Measurements from ENCODE around the gene BRD4. TPM values are rescaled to one million over a fixed set of nuclear protein-coding genes. Genes with fewer than 3 reads are reported as not detected.
"Not testable (repeated sequence)": the region's sequence is repeated elsewhere in the genome, so short reads cannot be mapped to it uniquely, and the experiment has no call there.

BRD4 gene
- polyA plus RNA-seq, 3 donors from 2014 or later: 4.3 to 16.7 (median 7.0) TPM

- H3K36me3 Mint-ChIP-seq: peaks cover 0 to 21% (median 4%) of the 10 kb centered on the region in 3 donors
- no peaks in the 10 kb centered on the region for H3K9me3 Mint-ChIP-seq
- H3K4me3 Mint-ChIP-seq: no peak overlapping the region
- peaks cover 1 to 17% (median 7%) of the 10 kb centered on the region in 3 donors for H3K27me3 Mint-ChIP-seq (ENCODE audit: low read depth in 3 of 3)
- DNase-seq: no peak
- peaks cover 12 to 15% of the 10 kb centered on the region in 2 donors for H3K4me1 Mint-ChIP-seq
- peak overlapping the region in 1 of 6 donors; percentile 46 for H3K27ac Mint-ChIP-seq
Measured at GRCh38 chr19:15371786-15372380, 39.5 kb upstream of the BRD4 start.

GRCh38 chr19:15371119-15371518 is 38.8 kb upstream of the BRD4 start:
- H3K27me3 Mint-ChIP-seq (ENCODE audit: low read depth in 3 of 3): peaks cover 1 to 17% (median 7%) of the 10 kb centered on the region in 3 donors
- peaks cover 0 to 21% (median 4%) of the 10 kb centered on the region in 3 donors for H3K36me3 Mint-ChIP-seq
- H3K4me3 Mint-ChIP-seq: no peak overlapping the region
- no peak overlapping the region for H3K27ac Mint-ChIP-seq
- DNase-seq: no peak
- H3K9me3 Mint-ChIP-seq: no peaks in the 10 kb centered on the region
- peaks cover 6 to 11% of the 10 kb centered on the region in 2 donors for H3K4me1 Mint-ChIP-seq

- H3K4me3 Mint-ChIP-seq: no peak overlapping the region
- no peak overlapping the region for H3K27ac Mint-ChIP-seq
- no peak for DNase-seq
- no peaks in the 10 kb centered on the region for H3K9me3 Mint-ChIP-seq
- H3K36me3 Mint-ChIP-seq: peaks cover 0 to 21% (median 4%) of the 10 kb centered on the region in 3 donors
- H3K4me1 Mint-ChIP-seq: peaks cover 0 to 6% of the 10 kb centered on the region in 2 donors
- H3K27me3 Mint-ChIP-seq (ENCODE audit: low read depth in 3 of 3): peaks cover 1 to 22% (median 7%) of the 10 kb centered on the region in 3 donors
Measured at GRCh38 chr19:15369594-15369891, 37.2 kb upstream of the BRD4 start.

GRCh38 chr19:15368798-15369593 is 36.7 kb upstream of the BRD4 start:
- no peak overlapping the region for H3K27ac Mint-ChIP-seq
- peaks cover 0 to 21% (median 4%) of the 10 kb centered on the region in 3 donors for H3K36me3 Mint-ChIP-seq
- H3K4me1 Mint-ChIP-seq: peaks cover 0 to 1% of the 10 kb centered on the region in 2 donors
- no peak overlapping the region for H3K4me3 Mint-ChIP-seq
- H3K27me3 Mint-ChIP-seq (ENCODE audit: low read depth in 3 of 3): peaks cover 1 to 22% (median 7%) of the 10 kb centered on the region in 3 donors
- H3K9me3 Mint-ChIP-seq: no peaks in the 10 kb centered on the region
- no peak for DNase-seq

GRCh38 chr19:15368051-15368632 is 35.8 kb upstream of the BRD4 start:
- no peaks in the 10 kb centered on the region for H3K4me1 Mint-ChIP-seq
- no peak overlapping the region for H3K27ac Mint-ChIP-seq
- H3K36me3 Mint-ChIP-seq: peaks cover 3 to 22% (median 4%) of the 10 kb centered on the region in 3 donors
- no peaks in the 10 kb centered on the region for H3K9me3 Mint-ChIP-seq
- no peak for DNase-seq
- H3K27me3 Mint-ChIP-seq (ENCODE audit: low read depth in 3 of 3): peaks cover 1 to 22% (median 5%) of the 10 kb centered on the region in 3 donors
- no peak overlapping the region for H3K4me3 Mint-ChIP-seq

GRCh38 chr19:15367439-15367838 is 35.1 kb upstream of the BRD4 start:
- no peak overlapping the region for H3K27ac Mint-ChIP-seq
- H3K4me3 Mint-ChIP-seq: no peak overlapping the region
- peaks cover 1 to 21% (median 5%) of the 10 kb centered on the region in 3 donors for H3K27me3 Mint-ChIP-seq (ENCODE audit: low read depth in 3 of 3)
- DNase-seq: no peak
- no peaks in the 10 kb centered on the region for H3K9me3 Mint-ChIP-seq
- H3K4me1 Mint-ChIP-seq: no peaks in the 10 kb centered on the region
- H3K36me3 Mint-ChIP-seq: peaks cover 3 to 17% (median 4%) of the 10 kb centered on the region in 3 donors

GRCh38 chr19:15365264-15365663 is 32.9 kb upstream of the BRD4 start:
- Mint-ChIP-seq H3K4me3 (no peak overlapping the region), H3K9me3 (no peaks in the 10 kb centered on the region), H3K36me3 (peaks cover 2 to 20% (median 20%) of the 10 kb centered on the region in 3 donors), H3K27me3 (ENCODE audit: low read depth in 3 of 3) (peaks cover under 1 to 24% (median 7%) of the 10 kb centered on the region in 3 donors), H3K27ac (no peak overlapping the region), H3K4me1 (peaks cover 3 to 4% of the 10 kb centered on the region in 2 donors)
- no peak for DNase-seq

- not testable (repeated sequence) for H3K9me3 Mint-ChIP-seq
Measured at GRCh38 chr19:15363791-15364190, 31.5 kb upstream of the BRD4 start.

GRCh38 chr19:15363048-15363447 is 30.7 kb upstream of the BRD4 start:
- H3K27ac Mint-ChIP-seq, DNase-seq, H3K4me1 Mint-ChIP-seq, H3K9me3 Mint-ChIP-seq, H3K4me3 Mint-ChIP-seq: not testable (repeated sequence)
- Mint-ChIP-seq H3K27me3 (ENCODE audit: low read depth in 3 of 3) (peaks cover 2 to 11% (median 5%) of the 10 kb centered on the region in 3 donors), H3K36me3 (peaks cover 3 to 33% (median 32%) of the 10 kb centered on the region in 3 donors)

More at GRCh38 chr19:15363791-15364190, 31.5 kb upstream of the BRD4 start:
- H3K4me1 Mint-ChIP-seq, DNase-seq, H3K4me3 Mint-ChIP-seq: not testable (repeated sequence)
- peaks cover 2 to 16% (median 7%) of the 10 kb centered on the region in 3 donors for H3K27me3 Mint-ChIP-seq (ENCODE audit: low read depth in 3 of 3)
- peak overlapping the region in 1 of 6 donors; percentile 53 for H3K27ac Mint-ChIP-seq
- H3K36me3 Mint-ChIP-seq: peaks cover 0 to 26% (median 24%) of the 10 kb centered on the region in 3 donors

- not testable (repeated sequence) for H3K27me3 Mint-ChIP-seq (ENCODE audit: low read depth in 3 of 3); H3K4me1 Mint-ChIP-seq; H3K9me3 Mint-ChIP-seq; H3K4me3 Mint-ChIP-seq
- Mint-ChIP-seq H3K36me3 (peaks cover 9 to 44% (median 38%) of the 10 kb centered on the region in 3 donors), H3K27ac (peak overlapping the region; percentile 22 to 69 (median 46))
- peak in 2 of 3 donors; percentile 10 to 24 for DNase-seq
Measured at GRCh38 chr19:15360015-15360414, 27.7 kb upstream of the BRD4 start.

- H3K36me3 Mint-ChIP-seq: peaks cover 9 to 53% (median 42%) of the 10 kb centered on the region in 3 donors
- no peak for DNase-seq
Measured at GRCh38 chr19:15358918-15359317, 26.6 kb upstream of the BRD4 start.

GRCh38 chr19:15357906-15358305 is 25.6 kb upstream of the BRD4 start:
- Mint-ChIP-seq H3K27ac (no peak overlapping the region), H3K27me3 (ENCODE audit: low read depth in 3 of 3) (peaks cover 2 to 8% (median 2%) of the 10 kb centered on the region in 3 donors), H3K36me3 (peaks cover 9 to 51% (median 40%) of the 10 kb centered on the region in 3 donors), H3K4me1 (peaks cover 5 to 8% of the 10 kb centered on the region in 2 donors), H3K4me3 (no peak overlapping the region), H3K9me3 (no peaks in the 10 kb centered on the region)
- no peak for DNase-seq

More at GRCh38 chr19:15358918-15359317, 26.6 kb upstream of the BRD4 start:
- peaks cover 5 to 8% of the 10 kb centered on the region in 2 donors for H3K4me1 Mint-ChIP-seq
- H3K4me3 Mint-ChIP-seq: no peak overlapping the region
- peaks cover 2 to 8% (median 2%) of the 10 kb centered on the region in 3 donors for H3K27me3 Mint-ChIP-seq (ENCODE audit: low read depth in 3 of 3)
- H3K9me3 Mint-ChIP-seq: no peaks in the 10 kb centered on the region
- H3K27ac Mint-ChIP-seq: peak overlapping the region in 4 of 6 donors; percentile 4 to 75 (median 37)

GRCh38 chr19:15354566-15355296 is 22.4 kb upstream of the BRD4 start:
- Mint-ChIP-seq H3K4me1 (no peaks in the 10 kb centered on the region), H3K4me3 (no peak overlapping the region), H3K36me3 (peaks cover 9 to 35% (median 23%) of the 10 kb centered on the region in 3 donors), H3K27ac (no peak overlapping the region), H3K27me3 (ENCODE audit: low read depth in 3 of 3) (peaks cover 0 to 4% (median 3%) of the 10 kb centered on the region in 3 donors), H3K9me3 (no peaks in the 10 kb centered on the region)
- no peak for DNase-seq
